Coronary artery (tissue), 2 donors: Measurements from ENCODE around the gene KCNJ8.
"Not testable (repeated sequence)": the region's sequence is repeated elsewhere in the genome, so short reads cannot be mapped to it uniquely, and the experiment has no call there.

Experiments used
- DNase-seq: peaks from one replicate; pipeline ENCODE4 v3.0.0-alpha.2; 2017; ENCODE audit warnings: low spot score
- H3K27ac ChIP-seq, 2 donors: fragments of 200-600 bp; sonication (generic); one replicate each; pipeline ENCODE4 v1.5.1; 2016 to 2019
- H3K4me3 ChIP-seq: fragments of 200-600 bp; sonication (generic); 2 replicates; pipeline ENCODE4 v1.5.1; 2016; ENCODE audit warnings: mild to moderate bottlenecking, moderate library complexity
- TF ChIP-seq, protein P1 (sequence below): fragments of 200-600 bp; sonication (generic); IDR thresholded peaks from one replicate; pipeline ENCODE4 v1.5.1; 2019; ENCODE audit warnings: antibody characterized with exemption

The KCNJ8 gene

DNA sequence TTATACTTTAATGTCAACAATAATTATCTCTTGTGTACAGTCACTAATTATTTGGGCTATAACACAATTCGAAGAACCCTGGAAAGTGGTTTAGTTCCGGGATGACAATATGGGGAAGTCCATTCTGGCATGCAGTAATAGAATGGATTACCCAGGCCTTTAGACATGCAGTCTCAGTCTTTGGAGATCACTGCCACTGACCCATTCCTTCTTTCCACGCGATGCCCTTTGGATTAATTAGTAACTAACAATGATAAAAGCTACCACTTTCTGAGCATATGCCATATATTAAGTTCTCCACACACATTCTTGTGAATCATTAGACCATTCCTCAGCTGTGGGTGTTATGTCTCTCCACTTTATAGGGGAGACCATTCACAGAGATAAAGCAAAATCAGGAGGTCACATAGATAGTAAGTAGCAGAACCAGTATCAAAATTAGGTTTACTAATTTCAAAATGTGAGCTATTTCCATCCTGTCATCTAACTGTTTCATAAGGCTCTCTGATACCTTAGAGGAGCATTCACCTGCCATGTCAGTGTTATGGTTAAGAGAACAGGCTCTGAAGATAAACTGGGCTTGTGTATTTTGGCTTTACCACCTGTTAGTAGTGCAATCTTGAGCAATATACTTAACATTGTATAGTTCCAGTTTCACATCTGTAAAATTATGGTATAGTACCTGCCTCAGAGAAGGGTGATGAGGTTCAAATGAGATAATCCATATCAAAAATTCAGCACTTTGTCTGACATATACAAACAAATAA is 27.2 kb upstream of the KCNJ8 start:
- Histone ChIP-seq H3K27ac (no peak overlapping the region), H3K4me3 (no peak overlapping the region)
- TF ChIP-seq, protein P1, sequence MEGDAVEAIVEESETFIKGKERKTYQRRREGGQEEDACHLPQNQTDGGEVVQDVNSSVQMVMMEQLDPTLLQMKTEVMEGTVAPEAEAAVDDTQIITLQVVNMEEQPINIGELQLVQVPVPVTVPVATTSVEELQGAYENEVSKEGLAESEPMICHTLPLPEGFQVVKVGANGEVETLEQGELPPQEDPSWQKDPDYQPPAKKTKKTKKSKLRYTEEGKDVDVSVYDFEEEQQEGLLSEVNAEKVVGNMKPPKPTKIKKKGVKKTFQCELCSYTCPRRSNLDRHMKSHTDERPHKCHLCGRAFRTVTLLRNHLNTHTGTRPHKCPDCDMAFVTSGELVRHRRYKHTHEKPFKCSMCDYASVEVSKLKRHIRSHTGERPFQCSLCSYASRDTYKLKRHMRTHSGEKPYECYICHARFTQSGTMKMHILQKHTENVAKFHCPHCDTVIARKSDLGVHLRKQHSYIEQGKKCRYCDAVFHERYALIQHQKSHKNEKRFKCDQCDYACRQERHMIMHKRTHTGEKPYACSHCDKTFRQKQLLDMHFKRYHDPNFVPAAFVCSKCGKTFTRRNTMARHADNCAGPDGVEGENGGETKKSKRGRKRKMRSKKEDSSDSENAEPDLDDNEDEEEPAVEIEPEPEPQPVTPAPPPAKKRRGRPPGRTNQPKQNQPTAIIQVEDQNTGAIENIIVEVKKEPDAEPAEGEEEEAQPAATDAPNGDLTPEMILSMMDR = no peak
- DNase-seq = no peak

DNA sequence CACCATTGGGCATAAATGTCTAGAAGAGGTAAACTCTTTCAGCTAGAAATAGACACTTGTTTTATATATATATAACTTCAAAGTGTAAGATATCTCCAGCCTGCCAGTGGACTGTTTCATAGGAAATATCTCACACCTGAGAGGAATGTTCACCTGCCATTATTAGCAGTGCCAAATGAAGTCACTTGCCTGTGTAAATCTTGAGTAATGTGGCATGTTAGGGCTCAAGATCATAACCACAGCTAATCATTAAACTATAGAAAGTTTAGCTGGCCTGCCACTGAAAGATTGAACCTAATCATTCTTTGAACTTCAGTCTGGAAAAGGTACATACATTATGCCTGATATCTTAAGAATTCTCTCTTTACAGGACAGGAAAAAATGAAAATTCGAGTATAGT is 25.5 kb upstream of the KCNJ8 start:
- no peak for DNase-seq
- Histone ChIP-seq H3K27ac (no peak overlapping the region), H3K4me3 (no peak overlapping the region)
- TF ChIP-seq, protein P1 = no peak

DNA sequence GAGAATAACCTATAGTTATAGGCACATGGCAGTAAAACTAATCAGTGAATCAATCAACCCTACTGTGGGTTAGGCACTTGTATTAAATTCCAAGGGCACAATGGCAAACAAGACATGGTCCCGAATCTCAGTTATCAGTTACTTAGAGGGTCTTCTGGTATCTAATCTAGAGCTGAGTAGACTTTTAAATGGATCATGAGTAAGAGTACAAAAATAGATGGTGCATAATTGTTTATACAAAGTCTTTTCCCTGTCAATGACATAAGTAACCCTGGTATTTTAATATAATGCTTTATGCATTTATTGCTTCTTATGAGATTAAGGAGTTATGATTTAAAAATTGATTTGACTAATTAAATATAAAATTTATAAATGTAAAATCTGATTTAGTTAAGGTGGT is 23.0 kb upstream of the KCNJ8 start:
- TF ChIP-seq, protein P1 = no peak
- no peak for DNase-seq

DNA sequence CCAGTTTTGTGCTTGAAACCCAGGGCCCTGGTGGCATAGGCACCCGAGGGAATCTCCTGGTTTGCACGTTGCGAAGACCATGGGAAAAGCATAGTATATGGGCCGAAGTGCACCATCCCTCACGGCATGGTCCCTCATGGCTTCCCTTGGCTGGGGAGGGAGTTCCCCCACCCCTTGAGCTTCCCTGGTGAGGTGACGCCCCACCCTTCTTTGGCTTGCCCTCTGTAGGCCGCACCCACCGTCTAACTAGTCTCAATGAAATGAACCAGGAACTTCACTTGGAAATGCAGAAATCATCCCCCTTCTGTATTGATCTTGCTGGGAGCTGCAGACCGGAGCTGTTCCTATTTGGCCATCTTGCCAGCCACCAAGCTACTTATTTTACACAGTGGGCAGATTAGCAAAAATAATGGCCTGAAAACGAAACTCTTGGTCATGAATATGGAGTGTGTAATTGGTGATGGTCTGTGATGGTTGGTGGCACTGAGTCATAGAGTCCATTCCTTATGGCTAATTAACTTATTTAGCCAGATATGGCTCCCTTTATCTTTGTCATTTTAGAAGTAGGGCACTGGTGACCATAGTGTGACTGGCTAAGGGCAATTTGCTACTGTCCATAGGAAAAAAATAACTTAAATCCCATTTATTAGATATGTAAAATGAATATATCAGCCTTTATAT is 21.3 kb upstream of the KCNJ8 start:
- H3K27ac ChIP-seq = no peak overlapping the region
- TF ChIP-seq, protein P1 = no peak
- no peak for DNase-seq
- no peak overlapping the region for H3K4me3 ChIP-seq

More for the DNA sequence above, 23.0 kb upstream of the KCNJ8 start:
- H3K4me3 ChIP-seq = no peak overlapping the region
- no peak overlapping the region for H3K27ac ChIP-seq

DNA sequence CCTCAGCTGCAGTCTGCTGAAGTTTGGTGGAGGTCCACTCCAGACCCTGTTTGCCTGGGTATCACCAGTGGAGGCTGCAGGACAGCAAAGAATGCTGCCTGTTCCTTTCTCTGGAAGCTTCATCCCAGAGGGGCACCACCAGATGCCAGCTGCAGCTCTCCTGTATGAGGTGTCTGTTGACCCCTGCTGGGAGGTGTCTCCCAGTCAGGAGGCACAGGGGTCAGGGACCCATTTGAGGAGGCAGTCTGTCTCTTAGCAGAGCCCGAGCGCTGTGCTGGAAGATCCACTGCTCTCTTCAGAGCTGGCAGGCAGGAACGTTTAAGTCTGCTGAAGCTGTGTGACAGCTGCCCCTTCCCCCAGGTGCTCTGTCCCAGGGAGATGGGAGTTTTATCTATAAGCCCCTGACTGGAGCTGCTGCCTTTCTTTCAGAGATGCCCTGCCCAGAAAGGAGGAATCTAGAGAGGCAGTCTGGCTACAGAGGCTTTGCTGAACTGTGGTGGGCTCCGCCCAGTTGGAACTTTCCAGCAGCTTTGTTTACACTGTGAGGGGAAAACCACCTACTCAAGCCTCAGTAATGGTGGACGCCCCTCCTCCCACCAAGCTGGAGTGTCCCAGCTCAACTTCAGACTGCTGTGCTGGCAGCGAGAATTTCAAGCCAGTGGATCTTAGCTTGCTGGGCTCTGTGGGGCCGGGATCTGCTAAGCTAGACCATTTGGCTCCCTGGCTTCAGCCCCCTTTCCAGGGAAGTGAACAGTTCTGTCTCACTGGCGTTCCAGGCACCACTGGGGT is 20.5 kb upstream of the KCNJ8 start:
- not testable (repeated sequence) for DNase-seq, H3K4me3 ChIP-seq, H3K27ac ChIP-seq

DNA sequence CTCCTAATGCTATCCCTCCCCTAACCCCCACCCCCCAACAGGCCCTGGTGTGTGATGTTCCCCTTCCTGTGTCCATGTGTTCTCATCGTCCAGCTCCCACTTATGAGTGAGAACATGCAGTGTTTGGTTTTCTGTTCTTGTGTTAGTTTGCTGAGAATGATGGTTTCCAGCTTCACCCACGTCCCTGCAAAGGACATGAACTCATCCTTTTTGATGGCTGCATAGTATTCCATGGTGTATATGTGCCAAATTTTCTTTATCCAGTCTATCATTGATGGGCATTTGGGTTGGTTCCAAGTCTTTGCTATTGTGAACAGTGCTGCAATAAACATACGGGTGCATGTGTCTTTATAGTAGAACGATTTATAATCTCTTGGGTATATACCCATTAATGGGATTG is 15.2 kb upstream of the KCNJ8 start:
- DNase-seq, H3K4me3 ChIP-seq, H3K27ac ChIP-seq: not testable (repeated sequence)

DNA sequence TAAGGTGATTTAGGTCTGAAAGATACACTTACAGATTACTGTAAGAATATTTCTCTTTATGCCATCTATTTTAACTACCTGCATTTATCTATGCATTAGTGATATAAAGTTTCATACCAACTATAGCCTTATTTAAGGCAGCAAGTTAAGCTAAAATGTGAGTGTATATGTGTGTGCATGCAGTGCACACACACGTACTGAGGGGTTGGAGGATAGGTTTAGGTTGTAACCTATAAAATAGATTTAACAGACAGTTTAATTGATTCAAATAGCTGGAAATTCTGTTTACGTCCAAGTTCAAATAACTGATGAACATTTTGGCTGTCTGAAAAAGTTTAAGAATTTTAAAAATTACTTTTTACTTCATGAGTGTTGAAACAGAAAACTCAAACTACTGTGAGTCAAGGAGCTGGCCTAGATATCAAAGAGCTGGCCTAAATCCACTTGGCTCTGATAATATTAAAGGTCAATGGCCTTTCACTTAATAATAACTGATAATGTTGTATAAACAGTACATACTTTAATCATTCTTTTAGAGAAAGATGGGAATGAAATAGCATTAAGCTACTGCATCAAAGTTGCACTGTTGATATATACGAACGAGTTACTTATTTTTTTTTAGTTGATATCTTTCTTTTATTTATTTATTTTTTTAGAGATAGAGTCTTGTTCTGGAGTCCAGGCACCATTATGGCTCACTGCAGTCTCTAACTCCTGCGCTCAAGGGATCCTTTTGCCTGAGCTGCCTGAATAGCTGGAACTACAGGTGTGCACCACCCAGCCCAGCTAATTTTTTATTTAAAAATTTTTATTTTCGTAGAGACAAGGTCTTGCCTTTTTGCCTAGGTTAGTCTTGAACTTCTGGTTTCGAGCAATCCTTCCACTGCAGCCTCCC is 13.8 kb upstream of the KCNJ8 start:
- TF ChIP-seq, protein P1 = no peak
- Histone ChIP-seq H3K4me3 (no peak overlapping the region), H3K27ac (no peak overlapping the region)
- DNase-seq = no peak
